Posterior vena cava (tissue), 2 donors: Measurements from ENCODE around the gene CHST15. TPM values are rescaled to one million over a fixed set of nuclear protein-coding genes. Genes with fewer than 3 reads are reported as not detected.

Experiments used
- DNase-seq: peaks from one replicate; pipeline ENCODE4 v3.0.0-alpha.2; 2020; ENCODE audit warnings: low spot score
- intact Hi-C, 2 donors: fragments of 100-400 bp; cut with DNase I; formaldehyde crosslinking; loops; one replicate each; pipeline versions ENCODE4 v1.14.1 to v1.14.2; 2022 to 2023
- total RNA-seq, 2 donors: library from RNA; stranded (reverse); fragmentation: NEBNext Ultra II Directional; extraction: Animal tissue kit (Norgen Biotek cat#: 25700); gene quantifications; one replicate each; pipeline ENCODE4 v1.2.1, GENCODE V29; 2021
- donor health status: DM: yes; HTN: yes; CAD: no.
- donor health status: DM: yes; HTN: yes; CAD: no.

CHST15 gene
- total RNA-seq, 2 donors from 2014 or later = 25.8 to 30.1 TPM

- intact Hi-C loops = loop anchor here in 1 of 2 donors (5.0 kb wide), 1 partner anchor 389 kb away; no protein-coding TSS in a partner anchor
- DNase-seq = peak; percentile 78
These were observed 94.9 kb downstream of the CHST15 start for GRCh38 chr10:123998197-123999141.

GRCh38 chr10:123997486-123998196 is 95.8 kb downstream of the CHST15 start:
- intact Hi-C loops = loop anchor here in 1 of 2 donors (5.0 kb wide), 1 partner anchor 390 kb away; no protein-coding TSS in a partner anchor
- DNase-seq = peak; percentile 83

DNA sequence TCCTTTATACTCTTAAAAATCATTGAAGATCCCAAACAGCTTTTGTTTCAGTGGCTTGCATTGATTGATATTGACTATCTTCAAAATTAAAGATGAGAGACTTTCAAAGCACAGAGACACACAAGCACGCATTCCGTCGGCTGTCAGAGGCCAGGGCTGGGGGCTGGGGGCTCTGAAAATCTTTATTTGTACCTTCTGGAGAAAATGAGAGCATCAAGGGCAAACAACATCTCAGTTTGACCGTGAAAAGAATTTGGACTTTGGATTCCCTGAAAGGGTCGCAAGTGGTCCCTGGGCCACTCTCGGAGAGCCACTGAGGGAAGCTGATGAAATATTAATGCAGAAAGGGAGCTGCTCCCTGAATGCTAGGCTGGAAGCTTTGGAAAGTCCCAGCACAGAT is 96.4 kb downstream of the CHST15 start:
- intact Hi-C loops = loop anchor here in 1 of 2 donors (5.0 kb wide), 1 partner anchor 390 kb away; no protein-coding TSS in a partner anchor
- peak; percentile 44 for DNase-seq

DNA sequence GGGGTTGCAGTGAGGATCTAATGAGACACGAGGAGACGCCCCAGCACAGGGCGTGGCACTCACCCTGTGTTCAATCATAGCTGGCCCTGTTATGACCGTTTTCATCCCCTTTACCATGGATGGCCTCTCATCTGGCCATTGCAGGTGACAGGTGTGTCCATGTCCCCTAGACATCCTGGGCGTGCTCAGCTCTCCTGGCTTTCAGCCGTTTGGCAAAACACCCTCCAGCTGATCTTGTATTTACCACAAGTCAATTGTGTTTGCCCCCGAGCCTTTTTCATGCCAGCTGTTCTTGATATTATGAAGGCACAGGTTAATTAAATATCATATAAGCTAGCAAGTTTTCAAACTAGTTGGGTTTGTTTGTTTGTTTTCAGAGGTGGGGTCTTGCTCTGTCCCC is 97.1 kb downstream of the CHST15 start:
- intact Hi-C loops = loop anchor here in 1 of 2 donors (5.0 kb wide), 1 partner anchor 391 kb away; no protein-coding TSS in a partner anchor
- peak; percentile 30 for DNase-seq

GRCh38 chr10:123995461-123996131 is 97.8 kb downstream of the CHST15 start:
- intact Hi-C loops = loop anchor here in 1 of 2 donors (5.0 kb wide), 1 partner anchor 392 kb away; no protein-coding TSS in a partner anchor
- peak; percentile 85 for DNase-seq

DNA sequence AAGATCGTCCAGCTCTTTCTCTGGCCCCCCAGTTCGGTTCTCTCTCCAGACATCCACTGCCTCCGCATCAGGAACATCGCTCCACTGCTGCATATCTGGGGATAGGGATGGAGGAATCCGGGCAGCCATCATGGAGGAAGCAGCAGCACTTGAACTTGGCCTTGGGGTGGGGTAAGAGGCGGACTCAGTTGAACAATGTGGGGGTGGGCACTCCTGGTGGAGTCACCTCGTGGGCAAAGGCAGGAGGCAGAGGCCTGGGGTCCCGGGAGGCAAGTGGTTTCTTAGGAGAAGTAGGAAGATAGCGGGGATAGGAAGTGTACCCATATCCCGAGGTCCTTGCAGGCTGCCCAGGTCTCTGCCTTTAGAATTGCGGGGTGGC is 98.3 kb downstream of the CHST15 start:
- peak; percentile 72 for DNase-seq
- intact Hi-C loops = loop anchor here in 1 of 2 donors (5.0 kb wide), 1 partner anchor 392 kb away; no protein-coding TSS in a partner anchor

- DNase-seq = peak; percentile 96
- intact Hi-C loops = loop anchor here (1.0 to 5.0 kb wide), 2 partner anchors 393 to 395 kb away; no protein-coding TSS in a partner anchor
These were observed 98.8 kb downstream of the CHST15 start for GRCh38 chr10:123994417-123995081.

- peak; percentile 64 for DNase-seq
These were observed 99.6 kb downstream of the CHST15 start for GRCh38 chr10:123993534-123994416.

GRCh38 chr10:123991611-123992570 is 101.5 kb downstream of the CHST15 start:
- intact Hi-C loops = no loop called here
- DNase-seq = peak; percentile 79

More at GRCh38 chr10:123993534-123994416, 99.6 kb downstream of the CHST15 start:
- intact Hi-C loops = loop anchor here in 1 of 2 donors (1.0 kb wide), 1 partner anchor 396 kb away; no protein-coding TSS in a partner anchor

GRCh38 chr10:123990889-123991288 is 102.5 kb downstream of the CHST15 start:
- intact Hi-C loops = no loop called here

DNA sequence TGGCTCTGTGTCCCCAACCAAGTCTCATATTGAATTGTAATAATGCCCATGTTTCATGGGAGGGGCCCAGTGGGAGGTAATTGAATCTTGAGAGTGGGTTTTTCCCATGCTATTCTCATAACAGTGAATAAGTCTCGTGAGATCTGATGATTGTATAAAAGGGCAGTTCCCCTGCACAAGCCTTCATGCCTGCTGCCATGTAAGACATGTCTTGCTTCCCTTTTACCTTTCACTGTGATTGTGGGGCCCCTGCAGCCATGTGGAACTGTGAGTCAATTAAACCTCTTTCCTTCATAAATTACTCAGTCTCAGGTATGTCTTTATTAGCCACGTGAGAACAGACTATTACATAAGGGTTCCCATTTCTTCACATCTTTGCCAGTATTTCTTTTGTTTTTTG is 104.7 kb downstream of the CHST15 start:
- DNase-seq = peak; percentile 7
- intact Hi-C loops = no loop called here

More at GRCh38 chr10:123990889-123991288, 102.5 kb downstream of the CHST15 start:
- no peak for DNase-seq

GRCh38 chr10:123986736-123987135 is 106.7 kb downstream of the CHST15 start:
- intact Hi-C loops = no loop called here
- no peak for DNase-seq

- no peak for DNase-seq
- intact Hi-C loops = no loop called here
These were observed 119.0 kb downstream of the CHST15 start for GRCh38 chr10:123974406-123974805.

GRCh38 chr10:123972481-123973401 is 120.7 kb downstream of the CHST15 start:
- DNase-seq = no peak
- intact Hi-C loops = no loop called here

DNA sequence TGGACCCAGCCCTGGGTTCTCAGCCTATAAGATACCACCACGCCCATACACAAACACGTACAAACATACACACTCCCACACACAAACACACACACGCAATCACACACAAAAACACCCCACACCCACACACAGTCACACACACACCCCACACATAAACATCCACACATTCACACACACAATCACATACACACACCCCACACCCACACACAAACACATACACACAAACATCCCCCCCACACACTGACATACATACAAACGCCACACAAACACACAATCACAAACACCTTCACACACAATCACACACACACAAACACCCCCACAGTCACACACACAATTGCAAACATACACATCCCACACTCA is 122.5 kb downstream of the CHST15 start:
- intact Hi-C loops = no loop called here
- DNase-seq = no peak
